NCI-H1092 (cell line): ENCODE measurements around the gene TTYH1.

Experiments used
- DNase-seq: peaks from one replicate; lab custom pipeline; 2025; lab: John Stamatoyannopoulos, UW

The TTYH1 gene

DNA sequence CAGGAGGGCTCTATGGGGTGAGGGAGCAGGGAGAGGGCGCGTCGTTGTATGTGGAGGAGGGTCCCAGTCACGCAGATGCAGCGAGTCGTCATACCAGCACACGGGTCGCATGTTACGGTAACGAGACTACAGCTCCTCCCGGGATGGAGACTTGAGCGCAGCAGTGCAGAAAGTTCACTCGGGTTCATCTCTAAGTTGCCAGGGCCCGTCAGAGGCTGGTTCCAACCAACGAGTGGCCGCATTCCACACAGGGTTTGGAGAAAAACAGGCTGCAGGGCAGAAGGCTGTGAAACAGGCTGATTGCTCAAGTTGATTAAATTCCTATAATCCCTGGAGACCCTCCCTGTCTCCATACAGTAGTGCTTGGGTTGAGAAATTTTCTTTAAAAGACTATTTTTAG lies 21.9 kb upstream of the TTYH1 start:
- DNase-seq: no peak

- no peak for DNase-seq
These were observed 19.6 kb upstream of the TTYH1 start for GRCh38 chr19:54395685-54396084.

- DNase-seq: no peak
These were observed 16.1 kb upstream of the TTYH1 start for GRCh38 chr19:54399189-54399588.

DNA sequence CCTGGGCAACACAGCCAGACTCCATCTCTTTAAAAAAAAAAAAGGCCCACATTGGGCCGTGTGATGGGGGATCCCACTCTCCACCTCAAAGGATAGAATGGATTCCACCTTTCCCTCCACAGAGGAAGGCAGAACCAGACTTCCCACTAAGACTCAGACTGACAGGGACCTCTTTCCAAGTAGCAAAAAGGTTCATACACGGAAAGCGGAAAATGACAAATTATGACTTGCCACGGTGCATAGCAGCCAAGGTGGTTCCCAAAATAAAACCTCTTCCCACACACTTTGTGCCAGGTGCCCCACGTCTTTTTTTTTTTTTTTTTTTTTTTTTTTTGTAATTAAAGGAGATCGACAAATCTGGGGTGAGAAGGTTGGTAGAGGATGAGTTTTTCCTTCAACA lies 14.4 kb upstream of the TTYH1 start:
- no peak for DNase-seq

DNA sequence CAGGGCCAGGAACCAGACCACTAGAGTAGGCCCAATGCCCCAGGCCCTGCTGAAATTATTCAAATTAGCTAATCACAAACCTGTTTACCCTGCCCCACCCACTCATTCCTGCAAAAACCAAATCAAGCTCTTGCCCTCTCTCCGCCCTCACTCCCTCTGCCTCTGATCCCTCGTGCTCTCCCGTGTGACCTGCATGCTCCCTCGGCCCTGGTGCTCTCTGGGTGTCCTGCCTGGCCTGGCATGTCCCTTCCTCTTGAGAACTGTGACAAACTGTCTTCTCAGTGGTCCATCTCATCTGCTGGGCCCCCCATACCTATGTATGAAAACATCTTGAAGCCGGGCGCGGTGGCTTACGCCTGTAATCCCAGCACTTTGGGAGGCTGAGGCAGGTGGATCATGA lies 12.2 kb upstream of the TTYH1 start:
- no peak for DNase-seq

DNA sequence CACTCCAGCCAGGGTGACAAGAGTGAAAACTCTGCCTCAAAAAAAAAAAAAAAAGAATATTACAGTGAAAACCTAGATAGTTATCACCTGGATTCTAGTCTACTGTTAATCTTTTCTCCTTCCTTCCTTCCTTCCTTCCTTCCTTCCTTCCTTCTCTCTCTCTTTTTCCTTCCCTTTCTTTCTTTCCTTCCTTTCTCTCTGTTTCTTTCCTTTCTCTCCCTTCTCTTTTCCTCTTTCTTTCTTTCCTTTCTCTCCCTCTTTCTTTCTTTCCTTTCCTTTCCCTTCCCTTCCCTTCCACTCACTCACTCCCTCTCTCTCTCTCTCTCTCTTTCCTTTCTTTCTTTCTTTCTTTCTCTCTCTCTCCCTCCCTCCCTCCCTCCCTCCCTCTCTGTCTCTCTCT lies 9.6 kb upstream of the TTYH1 start:
- no peak for DNase-seq

- DNase-seq: no peak
These were observed 7.5 kb upstream of the TTYH1 start for GRCh38 chr19:54407780-54408179.

DNA sequence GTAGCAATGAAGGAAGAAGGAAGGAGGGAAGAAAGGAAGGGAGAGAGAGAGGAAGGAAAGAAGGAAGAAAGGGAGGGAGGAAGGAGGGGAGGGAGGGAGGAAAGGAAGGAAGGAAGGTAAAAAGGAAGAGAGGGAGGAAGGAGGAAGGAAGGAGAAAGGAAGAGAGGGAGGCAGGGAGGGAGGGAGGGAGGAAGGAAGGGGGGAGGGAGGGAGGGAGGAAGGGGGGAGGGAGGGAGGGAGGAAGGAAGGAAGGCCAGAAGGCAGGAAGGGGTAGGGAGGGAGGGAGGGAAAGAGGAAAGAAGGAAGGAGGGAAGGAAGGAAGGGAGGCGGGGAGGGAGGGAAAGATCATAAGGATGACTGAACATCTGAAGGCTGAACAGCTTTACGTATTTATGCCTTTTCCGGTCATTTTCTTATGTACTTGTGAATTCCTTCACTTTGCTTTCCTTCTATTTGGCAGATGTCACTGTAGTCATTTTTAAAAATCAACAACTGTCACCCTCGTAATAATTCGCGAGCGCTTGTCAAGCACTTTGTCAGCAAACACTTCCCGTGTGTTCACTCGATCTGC lies 6.7 kb upstream of the TTYH1 start:
- no peak for DNase-seq

DNA sequence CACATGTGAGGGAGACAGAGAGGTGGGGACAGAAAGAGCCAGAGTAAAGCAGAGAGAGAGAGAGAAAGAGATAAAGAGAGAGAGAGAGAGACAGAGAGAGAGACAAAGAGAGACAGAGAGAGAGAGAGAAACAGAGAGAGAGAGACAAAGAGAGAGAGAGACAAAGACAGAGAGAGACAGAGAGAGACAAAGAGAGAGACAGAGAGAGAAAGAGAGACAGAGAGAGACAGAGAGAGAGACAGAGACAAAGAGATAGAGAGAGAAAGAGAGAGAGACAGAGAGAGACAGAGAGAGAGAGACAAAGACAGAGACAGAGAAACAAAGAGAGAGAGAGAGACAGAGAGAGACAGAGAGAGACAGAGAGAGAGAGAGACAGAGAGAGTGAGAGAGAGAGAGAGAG lies 4.2 kb upstream of the TTYH1 start:
- no peak for DNase-seq

- DNase-seq: no peak
These were observed 2.4 kb upstream of the TTYH1 start for GRCh38 chr19:54412877-54413276.

DNA sequence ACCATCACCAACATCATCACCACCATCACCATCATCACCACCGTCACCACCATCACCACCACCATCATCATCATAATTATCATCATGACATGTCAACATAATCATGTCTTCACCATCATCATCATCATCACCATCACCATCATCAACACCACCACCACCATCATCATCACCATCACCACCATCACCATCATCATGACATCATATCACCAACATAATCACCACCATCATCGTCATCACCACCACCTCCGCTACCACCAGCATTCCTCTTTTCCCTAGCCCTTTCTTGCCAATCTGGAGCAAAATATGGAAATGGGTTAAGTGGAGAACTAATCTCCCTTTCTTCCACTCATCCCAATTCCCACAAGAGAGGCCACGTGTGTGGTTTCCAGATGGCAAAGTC lies 1.1 kb upstream of the TTYH1 start:
- DNase-seq: no peak

GRCh38 chr19:54415901-54416673 lies 823 bp downstream of the TTYH1 start:
- DNase-seq: no peak

GRCh38 chr19:54416695-54417491 lies 1.6 kb downstream of the TTYH1 start:
- no peak for DNase-seq

GRCh38 chr19:54418030-54418929 lies 3.0 kb downstream of the TTYH1 start:
- DNase-seq: no peak

DNA sequence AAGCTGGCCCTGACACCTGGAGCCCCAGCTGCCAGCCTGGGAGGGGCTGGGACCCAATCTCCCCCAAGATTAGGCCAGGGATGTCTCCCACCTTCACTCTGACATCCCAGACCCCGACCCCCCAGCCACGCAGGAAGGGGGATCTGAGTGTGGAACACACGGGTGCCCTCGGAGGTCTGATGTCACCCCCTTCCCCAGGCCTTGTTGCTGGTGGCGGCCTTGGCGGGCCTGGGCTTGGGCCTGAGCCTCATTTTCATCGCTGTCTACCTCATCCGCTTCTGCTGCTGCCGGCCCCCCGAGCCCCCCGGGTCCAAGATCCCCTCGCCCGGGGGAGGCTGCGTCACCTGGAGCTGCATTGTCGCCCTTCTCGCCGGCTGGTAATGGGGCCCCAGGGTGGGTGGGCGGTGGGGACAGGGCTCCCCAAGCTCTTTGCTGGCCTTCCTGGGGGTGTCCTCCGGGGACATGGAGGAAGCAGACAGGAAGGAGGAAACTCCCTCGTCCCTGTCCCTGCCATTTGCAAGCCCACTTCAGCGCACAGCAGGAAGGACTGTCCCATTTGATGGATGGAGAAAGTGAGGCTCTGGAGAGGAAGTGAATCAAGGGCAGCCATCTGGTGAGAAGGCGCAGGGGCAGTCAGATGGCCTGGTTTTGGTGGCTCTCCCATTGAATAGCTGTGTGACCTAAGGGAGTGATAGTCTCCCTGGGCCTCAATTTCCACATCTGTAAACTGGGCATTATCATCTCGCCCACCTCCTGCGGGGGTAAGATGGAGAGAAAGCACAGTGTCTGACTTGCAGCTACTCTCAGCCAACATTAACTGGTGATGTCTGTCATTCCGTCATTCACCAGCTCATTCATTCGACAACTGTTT lies 3.9 kb downstream of the TTYH1 start:
- DNase-seq: no peak

DNA sequence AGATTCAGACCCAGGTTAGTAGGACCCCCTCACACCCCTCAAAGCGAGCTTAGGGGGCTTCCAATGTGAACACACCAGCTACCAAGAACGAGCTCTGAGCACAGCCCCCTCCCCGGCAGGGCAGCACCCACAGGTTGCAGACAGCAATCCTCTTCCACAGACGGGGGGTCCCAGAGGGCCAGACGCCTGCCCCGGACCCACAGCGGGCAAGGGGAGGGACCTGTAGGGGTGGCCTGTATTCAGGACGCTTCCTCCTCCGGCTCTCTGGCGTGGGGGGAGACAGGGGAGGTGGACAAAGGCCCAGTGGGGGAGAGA lies 4.8 kb downstream of the TTYH1 start:
- DNase-seq: no peak

GRCh38 chr19:54420383-54421168 lies 5.3 kb downstream of the TTYH1 start:
- no peak for DNase-seq

GRCh38 chr19:54421169-54421516 lies 5.9 kb downstream of the TTYH1 start:
- DNase-seq: no peak

GRCh38 chr19:54421521-54421920 lies 6.3 kb downstream of the TTYH1 start:
- no peak for DNase-seq

DNA sequence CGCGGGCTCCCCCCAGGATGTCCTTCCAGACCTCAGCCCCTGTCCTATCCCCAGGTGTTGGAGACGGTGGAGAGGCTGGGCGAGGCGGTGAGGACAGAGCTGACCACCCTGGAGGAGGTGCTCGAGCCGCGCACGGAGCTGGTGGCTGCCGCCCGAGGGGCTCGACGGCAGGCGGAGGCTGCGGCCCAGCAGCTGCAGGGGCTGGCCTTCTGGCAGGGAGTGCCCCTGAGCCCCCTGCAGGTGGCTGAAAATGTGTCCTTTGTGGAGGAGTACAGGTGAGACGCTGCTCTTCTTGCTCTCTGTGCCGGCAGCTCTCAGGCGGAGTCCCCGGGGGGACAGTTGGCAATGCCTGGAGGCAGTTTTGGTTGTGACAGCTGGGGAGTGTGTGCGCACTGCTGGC lies 6.9 kb downstream of the TTYH1 start:
- no peak for DNase-seq

GRCh38 chr19:54424201-54424600 lies 8.9 kb downstream of the TTYH1 start:
- no peak for DNase-seq
